22Rv1 (cell line): ENCODE data around the gene PDE6G.

Source experiments
- H3K27ac ChIP-seq: fragments of 450-650 bp; 2 replicates; pipeline ENCODE4 v1.5.1; 2017
- CTCF ChIP-seq: fragments of 450-650 bp; IDR thresholded peaks from 2 replicates; pipeline ENCODE4 v1.5.1; 2017; ENCODE audit warnings: mild to moderate bottlenecking
- ZFX ChIP-seq: fragments of 450-650 bp; IDR thresholded peaks from 2 replicates; pipeline ENCODE4 v1.6.1; 2017; ENCODE audit warnings: antibody characterized with exemption, borderline replicate concordance

The PDE6G gene

GRCh38 chr17:81693509-81694210, 37.3 kb upstream of the PDE6G start:
- TF ChIP-seq ZFX (no peak), CTCF (peak; percentile 17)
- no peak overlapping the region for H3K27ac ChIP-seq

- no peak overlapping the region for H3K27ac ChIP-seq
- TF ChIP-seq CTCF (no peak), ZFX (no peak)
Measured at GRCh38 chr17:81691608-81692007, 35.3 kb upstream of the PDE6G start.

- H3K27ac ChIP-seq = no peak overlapping the region
- TF ChIP-seq CTCF = no peak
- no peak for TF ChIP-seq ZFX
Measured at GRCh38 chr17:81691196-81691595, 34.9 kb upstream of the PDE6G start.

- no peak overlapping the region for H3K27ac ChIP-seq
- TF ChIP-seq CTCF = no peak
- TF ChIP-seq ZFX = no peak
Measured at GRCh38 chr17:81690549-81690948, 34.2 kb upstream of the PDE6G start.

- TF ChIP-seq CTCF = no peak
- no peak for TF ChIP-seq ZFX
- no peak overlapping the region for H3K27ac ChIP-seq
Measured at GRCh38 chr17:81690066-81690465, 33.7 kb upstream of the PDE6G start.

GRCh38 chr17:81688616-81689015, 32.3 kb upstream of the PDE6G start:
- no peak overlapping the region for H3K27ac ChIP-seq

More at GRCh38 chr17:81688616-81689015, 32.3 kb upstream of the PDE6G start:
- no peak for TF ChIP-seq ZFX
- TF ChIP-seq CTCF = no peak
